Activated CD4-positive, CD25-positive, alpha-beta regulatory T cell treated with anti-CD3 and anti-CD28 coated beads, Interleukin-2, amount 50 U/mL, for 72 hours (primary cell): ENCODE results near the gene HSPA4L.

Source experiments
- DNase-seq: peaks from one replicate; pipeline ENCODE4 v3.0.0; 2021

Gene HSPA4L

DNA sequence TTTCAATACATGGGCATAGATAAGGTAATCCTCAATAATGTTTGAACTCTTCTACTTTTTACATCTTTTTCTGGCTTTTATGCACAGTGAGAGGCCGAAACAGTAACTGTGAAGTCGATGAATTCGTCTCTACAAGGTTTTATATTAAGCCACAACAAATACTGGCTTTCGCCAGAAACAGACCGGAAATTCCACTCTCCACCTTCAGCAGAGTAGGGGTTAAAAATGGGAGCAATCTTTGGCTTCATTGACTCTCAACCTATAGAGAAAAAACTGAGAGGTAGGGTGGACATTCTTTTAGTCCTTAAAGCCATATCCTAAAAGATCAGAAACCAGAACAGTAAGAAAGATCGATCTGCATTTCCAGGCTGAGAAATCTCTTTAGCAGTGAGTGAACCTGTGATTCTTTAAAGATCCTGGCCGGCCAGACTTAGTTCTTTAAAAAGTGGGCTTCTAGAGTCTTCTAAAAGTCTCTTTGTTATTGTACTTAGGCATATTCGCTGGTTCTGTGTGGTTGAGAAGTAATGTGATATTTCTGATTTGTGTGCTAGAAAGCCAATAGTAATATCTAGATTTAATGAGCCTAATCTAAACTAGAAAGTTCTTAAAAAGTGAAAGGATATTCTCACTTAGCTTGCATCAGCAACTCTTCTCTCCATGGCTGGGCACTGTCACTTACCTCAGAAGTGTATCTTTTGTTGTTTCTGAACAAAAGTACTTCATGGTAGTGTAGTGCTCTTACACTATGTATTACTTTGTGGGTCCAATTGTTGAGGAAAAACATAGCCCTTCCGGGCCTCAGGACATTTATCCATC lies 2.0 kb downstream of the HSPA4L start:
- no peak for DNase-seq

GRCh38 chr4:127788517-127788916 lies 6.4 kb downstream of the HSPA4L start:
- no peak for DNase-seq

DNA sequence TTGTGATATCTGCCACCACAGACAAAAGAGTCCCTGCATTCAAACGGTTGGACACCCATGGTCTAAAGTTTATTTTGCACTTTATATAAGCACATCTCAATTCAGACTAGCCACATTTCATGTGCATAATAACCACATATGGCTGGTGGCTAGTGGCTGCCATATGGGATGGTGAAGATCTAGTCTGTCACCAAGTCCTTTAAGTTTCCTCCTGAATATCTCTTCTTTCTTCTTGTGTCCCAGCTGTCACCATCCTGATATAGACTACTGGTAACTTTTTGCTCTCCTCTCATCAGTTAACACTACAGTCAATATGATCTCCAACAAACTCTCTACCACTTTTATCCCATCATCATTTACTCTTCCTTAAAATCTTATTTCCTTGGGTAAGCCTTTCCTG lies 9.3 kb downstream of the HSPA4L start:
- no peak for DNase-seq

DNA sequence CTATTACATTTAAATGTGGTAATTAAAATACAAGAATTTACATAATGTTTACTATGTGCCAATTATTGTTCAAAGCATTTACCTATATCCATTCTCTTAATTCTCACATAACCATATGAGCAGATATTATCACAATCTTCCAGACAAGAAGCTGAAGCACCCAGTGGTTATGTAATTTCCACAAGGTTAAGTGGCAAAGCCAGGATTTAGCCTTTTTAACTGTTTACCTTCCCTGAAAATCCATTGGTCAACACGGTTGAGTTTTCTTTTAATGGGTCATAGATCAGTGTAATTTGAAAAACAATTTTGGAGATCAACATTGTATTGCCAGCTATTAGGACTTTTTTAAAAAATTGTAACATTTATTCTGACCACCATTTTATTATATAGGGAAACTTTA lies 11.4 kb downstream of the HSPA4L start:
- DNase-seq, result no peak

DNA sequence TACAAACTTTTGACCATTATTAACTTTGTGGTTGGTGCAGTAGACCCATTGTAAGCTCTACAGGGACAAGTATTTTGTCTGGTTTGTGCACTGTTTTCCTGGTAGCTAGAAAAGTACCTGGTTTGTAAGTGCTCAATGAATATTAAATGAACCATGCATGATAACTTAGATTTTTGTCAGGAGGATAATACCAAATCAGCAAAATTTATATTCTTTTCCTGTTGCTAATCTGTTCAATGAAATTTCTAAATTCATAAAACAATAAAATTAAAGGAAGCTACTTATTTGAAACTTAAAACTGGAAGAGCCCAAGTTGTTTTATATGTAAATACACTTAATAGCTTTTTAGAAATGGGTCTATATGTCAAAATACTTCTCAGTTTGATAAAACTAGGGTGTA lies 17.6 kb downstream of the HSPA4L start:
- no peak for DNase-seq

- DNase-seq, result no peak
These were observed 27.2 kb downstream of the HSPA4L start for GRCh38 chr4:127809173-127809800.

DNA sequence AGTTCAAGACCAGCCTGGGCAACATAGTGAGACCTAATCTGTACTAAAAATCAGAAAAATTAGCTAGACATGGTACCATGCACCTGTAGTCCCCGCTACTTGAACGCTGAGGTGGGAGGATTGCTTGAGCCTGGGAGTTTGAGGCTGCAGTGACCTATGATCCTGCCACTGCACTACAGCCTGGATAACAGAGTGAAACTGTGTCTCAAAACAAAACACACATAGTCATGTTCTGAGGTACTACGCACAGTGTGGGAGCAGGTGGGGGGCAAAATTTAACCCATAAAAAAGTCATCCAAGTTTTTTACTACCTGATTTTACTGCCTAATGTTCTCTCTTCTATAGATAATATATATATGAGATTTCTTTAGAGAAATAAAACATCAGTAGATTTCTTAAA lies 28.4 kb downstream of the HSPA4L start:
- DNase-seq, result no peak

GRCh38 chr4:127822430-127822829 lies 40.3 kb downstream of the HSPA4L start:
- DNase-seq, result no peak

GRCh38 chr4:127828121-127828520 lies 46.0 kb downstream of the HSPA4L start:
- DNase-seq, result no peak

GRCh38 chr4:127829014-127829413 lies 46.9 kb downstream of the HSPA4L start:
- DNase-seq, result no peak

- no peak for DNase-seq
These were observed 50.5 kb downstream of the HSPA4L start for GRCh38 chr4:127832585-127832984.

DNA sequence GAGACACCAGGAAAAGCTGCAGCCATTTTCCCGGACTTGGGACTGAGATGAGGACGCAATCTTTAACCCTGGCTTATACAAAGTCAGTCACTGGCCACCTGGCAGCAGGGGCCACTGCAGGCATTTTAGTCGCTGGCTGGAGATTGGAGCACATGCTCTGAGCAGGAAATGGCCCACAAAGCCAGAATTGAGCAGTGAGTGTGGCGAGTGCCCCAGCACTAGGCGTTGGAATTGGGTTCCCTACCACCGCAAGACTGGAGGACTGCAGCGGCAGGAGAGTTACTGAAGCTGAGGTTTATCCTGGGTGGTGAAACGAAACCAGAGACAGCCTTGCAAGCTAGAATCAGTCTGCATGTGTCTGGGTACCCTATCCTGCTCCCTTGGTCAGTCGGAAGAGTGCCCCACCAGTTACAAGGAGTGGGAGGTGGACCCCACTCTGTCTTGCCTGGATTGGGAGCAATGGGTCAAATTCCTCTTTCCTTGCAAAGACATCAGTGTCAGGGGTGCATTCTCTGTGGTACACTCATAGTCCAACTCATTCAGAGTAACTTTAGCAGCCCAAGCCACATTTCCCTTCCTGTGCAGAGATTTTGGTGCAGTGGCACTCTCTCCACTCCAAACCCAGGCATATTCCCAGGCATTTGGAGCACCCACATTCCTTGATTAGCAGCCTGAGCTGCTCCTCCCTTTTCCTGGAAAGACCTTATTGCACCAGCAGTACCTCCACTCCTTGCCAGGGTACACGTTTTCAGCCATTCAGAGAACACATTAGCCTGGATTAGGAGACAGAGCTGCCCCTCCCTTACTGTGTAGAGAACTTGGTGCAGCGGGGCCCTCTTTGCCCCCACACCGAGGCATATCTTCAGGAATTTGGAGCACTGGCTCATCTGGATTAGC lies 61.8 kb downstream of the HSPA4L start:
- DNase-seq, result no peak

- DNase-seq, result no peak
These were observed 62.5 kb downstream of the HSPA4L start for GRCh38 chr4:127844601-127845116.

GRCh38 chr4:127846061-127846460 lies 63.9 kb downstream of the HSPA4L start:
- DNase-seq, result no peak

DNA sequence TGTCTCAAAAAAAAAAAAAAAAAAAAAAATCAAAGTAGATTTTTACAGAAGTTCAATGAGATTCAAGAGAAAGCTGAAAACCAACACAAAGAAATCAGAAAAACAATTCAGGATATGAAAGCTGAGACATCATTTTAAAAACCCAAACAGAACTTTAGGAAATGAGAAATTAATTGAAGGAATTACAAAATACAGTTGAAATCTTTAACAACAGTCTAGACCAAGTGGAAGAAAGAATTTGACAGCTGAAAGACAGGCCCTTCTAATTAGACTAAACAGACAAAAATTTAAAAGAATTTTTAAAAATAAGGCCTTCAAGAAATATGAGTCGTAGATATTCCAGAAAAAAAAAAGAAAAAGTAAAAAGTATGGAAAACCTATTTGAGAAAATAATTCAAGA lies 64.6 kb downstream of the HSPA4L start:
- DNase-seq, result no peak

DNA sequence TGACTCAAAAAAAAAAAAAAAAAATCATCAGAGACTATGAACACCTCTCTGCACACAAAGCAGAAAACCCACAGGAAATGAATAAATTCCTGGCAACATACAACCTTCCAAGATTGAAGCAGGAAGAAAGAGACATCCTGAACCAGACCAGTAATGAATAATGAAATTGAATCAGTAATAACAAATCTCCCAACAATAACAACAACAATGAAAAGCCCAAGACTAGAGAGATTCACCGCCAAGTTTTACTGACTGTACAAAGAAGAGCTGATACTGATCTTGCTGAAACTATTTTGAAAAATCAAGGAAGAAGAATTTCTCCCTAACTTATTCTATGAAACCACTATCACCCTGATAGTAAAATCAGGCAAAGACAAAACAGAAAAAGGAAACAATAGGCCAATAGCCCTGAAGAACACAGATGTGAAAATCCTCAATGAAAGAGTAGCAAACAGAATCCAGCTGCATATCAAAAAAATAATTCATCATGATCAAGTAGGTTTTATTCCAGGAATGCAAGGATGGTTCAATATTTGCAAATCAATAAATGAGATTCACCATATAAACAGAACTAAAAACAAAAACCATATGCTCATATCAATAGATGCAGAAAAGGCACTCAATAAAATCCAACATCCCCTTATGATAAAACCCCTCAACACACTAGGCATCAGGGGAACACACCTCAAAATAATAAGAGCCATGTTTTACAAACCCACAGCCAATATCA lies 67.5 kb downstream of the HSPA4L start:
- DNase-seq, result no peak

DNA sequence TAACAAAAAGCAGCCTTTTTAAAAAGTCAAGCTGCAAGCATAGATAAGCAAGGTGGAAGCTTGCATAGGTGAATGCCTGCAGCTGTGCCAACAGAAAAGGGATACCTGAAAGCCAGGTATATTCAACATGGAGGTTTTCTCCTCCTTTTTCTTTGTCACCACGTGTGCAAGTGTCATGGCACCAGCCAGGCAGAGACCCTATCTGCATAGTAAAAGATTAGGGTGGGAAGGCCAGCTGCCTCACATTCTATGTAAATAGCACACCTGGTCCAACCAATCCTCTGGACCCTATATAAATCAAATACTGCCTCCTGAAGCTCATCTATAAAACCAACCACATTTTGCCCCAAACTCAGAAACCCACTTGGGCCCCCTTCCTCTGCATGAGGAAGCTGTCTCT lies 70.5 kb downstream of the HSPA4L start:
- DNase-seq, result no peak

- DNase-seq, result no peak
These were observed 74.2 kb downstream of the HSPA4L start for GRCh38 chr4:127856196-127856812.

- no peak for DNase-seq
These were observed 74.8 kb downstream of the HSPA4L start for GRCh38 chr4:127856813-127857447.

GRCh38 chr4:127857641-127858040 lies 75.5 kb downstream of the HSPA4L start:
- no peak for DNase-seq

GRCh38 chr4:127868196-127868595 lies 86.1 kb downstream of the HSPA4L start:
- no peak for DNase-seq

DNA sequence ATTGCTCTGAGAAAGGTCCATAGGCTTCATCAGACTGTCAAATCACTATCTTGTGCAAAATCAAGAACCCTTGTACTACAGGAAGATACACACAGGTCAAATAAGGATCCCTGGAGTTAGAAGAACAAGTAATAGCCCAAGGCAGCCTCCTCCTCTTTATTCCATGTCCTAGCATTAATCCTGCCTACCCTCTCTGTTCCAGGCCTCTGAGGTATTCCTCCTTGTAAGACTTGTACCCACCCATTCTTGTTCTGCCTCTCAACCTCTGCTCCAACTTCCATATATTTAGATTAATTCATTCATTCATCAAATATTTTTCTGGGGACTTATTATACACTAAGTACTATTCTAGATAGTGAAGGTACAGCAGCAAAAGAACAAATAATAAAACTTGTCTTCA lies 88.2 kb downstream of the HSPA4L start:
- DNase-seq, result no peak
